MM.1S (cell line): ENCODE data around the gene PLEK.

Experiments used
- DNase-seq: peaks from one replicate; pipeline ENCODE4 v3.0.0-alpha.2; 2015
- H2AFZ ChIP-seq: fragments of 300-600 bp; sonication (generic); 2 replicates; pipeline ENCODE4 v1.6.0; 2016; ENCODE audit warnings: antibody characterized with exemption, low read length
- H3F3A ChIP-seq: fragments of 300-600 bp; sonication (generic); 2 replicates; pipeline ENCODE4 v1.6.1; 2016; ENCODE audit warnings: mild to moderate bottlenecking, antibody characterized with exemption, low read length, moderate library complexity, mixed read lengths; ENCODE audit not compliant: insufficient read depth
- H3K27ac ChIP-seq: fragments of 300-600 bp; sonication (generic); 2 replicates; pipeline ENCODE4 v1.5.1; 2016; ENCODE audit warnings: mild to moderate bottlenecking, low read length
- H3K27me3 ChIP-seq: fragments of 300-600 bp; sonication (generic); replicated peaks from 2 replicates; pipeline ENCODE4 v1.6.0; 2016; ENCODE audit warnings: low read length; ENCODE audit not compliant: insufficient read depth
- H3K36me3 ChIP-seq: fragments of 300-600 bp; sonication (generic); replicated peaks from 2 replicates; pipeline ENCODE4 v1.6.1; 2016; ENCODE audit warnings: mild to moderate bottlenecking, low read length, mixed read lengths; ENCODE audit not compliant: insufficient read depth
- H3K4me1 ChIP-seq: fragments of 300-600 bp; sonication (generic); 2 replicates; pipeline ENCODE4 v1.6.1; 2016; ENCODE audit warnings: low read length, mixed read lengths
- H3K4me2 ChIP-seq: fragments of 300-600 bp; sonication (generic); 2 replicates; pipeline ENCODE4 v1.6.0; 2016; ENCODE audit warnings: low read depth, low read length
- H3K4me3 ChIP-seq: fragments of 300-600 bp; sonication (generic); 2 replicates; pipeline ENCODE4 v1.5.1; 2016; ENCODE audit warnings: low read length, mixed read lengths
- H3K79me2 ChIP-seq: fragments of 300-600 bp; sonication (generic); 2 replicates; pipeline ENCODE4 v1.6.1; 2016; ENCODE audit warnings: mixed run types, low read length, mixed read lengths
- H3K9ac ChIP-seq: fragments of 300-600 bp; sonication (generic); 2 replicates; pipeline ENCODE4 v1.6.1; 2016; ENCODE audit warnings: low read length, mixed read lengths
- H3K9me2 ChIP-seq: fragments of 300-600 bp; sonication (generic); replicated peaks from 2 replicates; pipeline ENCODE4 v1.6.1; 2016; ENCODE audit warnings: mild to moderate bottlenecking, low read length, mixed read lengths; ENCODE audit not compliant: insufficient read depth
- H3K9me3 ChIP-seq: fragments of 300-600 bp; sonication (generic); replicated peaks from 2 replicates; pipeline ENCODE4 v1.6.1; 2016; ENCODE audit warnings: mild to moderate bottlenecking, low read length, mixed read lengths; ENCODE audit not compliant: insufficient read depth
- H4K20me1 ChIP-seq: fragments of 300-600 bp; sonication (generic); 2 replicates; pipeline ENCODE4 v1.6.1; 2016; ENCODE audit warnings: mild to moderate bottlenecking, low read length, moderate library complexity, mixed read lengths; ENCODE audit not compliant: insufficient read depth
- CTCF ChIP-seq: fragments of 300-600 bp; sonication (generic); IDR thresholded peaks from 2 replicates; pipeline ENCODE4 v1.5.1; 2016; ENCODE audit warnings: antibody characterized with exemption, low read length, mixed read lengths
- EZH2 ChIP-seq: fragments of 300-600 bp; sonication (generic); optimal IDR thresholded peaks from 2 replicates; pipeline ENCODE3; 2017; ENCODE audit warnings: low read depth, mild to moderate bottlenecking, antibody characterized with exemption, low read length, mixed read lengths
- EZH2phosphoT487 ChIP-seq: fragments of 300-600 bp; sonication (generic); IDR thresholded peaks from 2 replicates; pipeline ENCODE4 v1.6.1; 2018; ENCODE audit warnings: antibody characterized with exemption, low read length

The PLEK gene

DNA sequence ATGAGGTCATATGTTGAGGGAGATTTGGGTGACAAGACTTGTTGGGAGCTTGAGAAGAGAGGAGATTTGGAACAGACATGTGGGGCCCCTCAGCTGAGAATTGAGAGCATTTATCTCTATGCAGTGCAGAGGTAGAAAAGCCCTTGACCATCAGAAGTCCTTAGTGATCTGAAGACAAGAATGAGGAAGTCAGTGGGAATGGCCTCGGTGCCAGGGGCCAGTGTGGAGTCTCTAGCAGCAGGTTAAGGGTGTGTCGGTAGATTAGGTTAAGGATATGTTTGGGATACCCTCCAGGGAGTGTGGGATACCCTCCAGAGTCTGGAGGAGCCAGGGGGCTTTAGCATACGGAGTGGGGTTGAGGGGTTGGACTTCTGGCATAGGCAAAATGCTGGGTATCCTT lies 60.4 kb downstream of the PLEK start:
- 0 out of 2 replicates have a peak overlapping the region, but pooled peaks have one; percentile 65 for H3K4me2 ChIP-seq

DNA sequence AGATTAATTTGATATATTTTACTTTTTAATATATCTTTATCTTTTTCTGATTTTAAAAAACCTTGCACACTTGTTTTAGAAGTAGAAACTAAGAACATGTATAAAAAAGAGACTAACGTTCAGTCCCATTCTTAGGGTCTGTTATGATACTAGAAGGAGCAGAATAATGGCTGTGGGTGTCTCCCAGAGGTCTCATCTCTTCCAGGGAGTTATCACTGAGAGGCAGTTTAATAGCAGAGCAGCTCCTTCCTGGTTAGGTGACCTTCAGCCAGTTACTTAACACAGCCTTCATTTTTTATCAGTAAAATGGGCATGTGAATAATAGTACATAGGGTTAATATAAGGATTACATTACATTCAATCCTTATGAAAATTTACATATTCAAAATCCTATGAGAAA lies 61.4 kb downstream of the PLEK start:
- H3K27ac ChIP-seq = peak overlapping the region; percentile 63; the same call in 1 of the 2 replicates
- H3K4me2 ChIP-seq = peak overlapping the region; percentile 61
- H3K9ac ChIP-seq = no peak overlapping the region
- H2AFZ ChIP-seq = no peak overlapping the region
- H3K4me3 ChIP-seq = no peak overlapping the region
- H3F3A ChIP-seq = peaks cover 26% of the 10 kb centered on the region
- TF ChIP-seq CTCF = no peak
- TF ChIP-seq EZH2 = no peak
- TF ChIP-seq EZH2phosphoT487 = no peak
- H3K9me3 ChIP-seq = no peaks in the 10 kb centered on the region
- H3K4me1 ChIP-seq = peaks cover 53% of the 10 kb centered on the region
- no peaks in the 10 kb centered on the region for H3K36me3 ChIP-seq
- no peaks in the 10 kb centered on the region for H3K27me3 ChIP-seq
- no peaks in the 10 kb centered on the region for H3K9me2 ChIP-seq
- no peaks in the 10 kb centered on the region for H4K20me1 ChIP-seq
- no peak for DNase-seq
- H3K79me2 ChIP-seq = no peaks in the 10 kb centered on the region

More for the DNA sequence above, 60.4 kb downstream of the PLEK start:
- Histone ChIP-seq H3K27ac (no peak overlapping the region), H3K36me3 (no peaks in the 10 kb centered on the region), H3K27me3 (no peaks in the 10 kb centered on the region), H3F3A (peaks cover 26% of the 10 kb centered on the region), H3K4me1 (peaks cover 59% of the 10 kb centered on the region), H3K9me2 (no peaks in the 10 kb centered on the region), H3K4me3 (no peak overlapping the region), H4K20me1 (no peaks in the 10 kb centered on the region), H3K79me2 (no peaks in the 10 kb centered on the region), H3K9ac (no peak overlapping the region), H3K9me3 (no peaks in the 10 kb centered on the region), H2AFZ (no peak overlapping the region)
- TF ChIP-seq CTCF = no peak
- DNase-seq = no peak

GRCh38 chr2:68426848-68427579 lies 61.9 kb downstream of the PLEK start:
- peak overlapping the region; percentile 63; the same call in 1 of the 2 replicates for H3K27ac ChIP-seq

More at GRCh38 chr2:68426848-68427579, 61.9 kb downstream of the PLEK start:
- Histone ChIP-seq H3K4me2 (peak overlapping the region; percentile 61), H3K4me3 (peak overlapping the region; percentile 10; the same call in 1 of the 2 replicates), H3K27me3 (no peaks in the 10 kb centered on the region), H2AFZ (peak overlapping the region; percentile 44), H3K9me2 (no peaks in the 10 kb centered on the region), H3K79me2 (no peaks in the 10 kb centered on the region), H3K4me1 (peaks cover 53% of the 10 kb centered on the region), H3K36me3 (no peaks in the 10 kb centered on the region), H3F3A (peaks cover 26% of the 10 kb centered on the region), H3K9me3 (no peaks in the 10 kb centered on the region), H3K9ac (peak overlapping the region; percentile 20; the same call in 1 of the 2 replicates), H4K20me1 (no peaks in the 10 kb centered on the region)
- peak; percentile 83 for DNase-seq
- TF ChIP-seq EZH2phosphoT487 (no peak), CTCF (no peak)
